IPS-20b (cell line): Measurements from ENCODE around the gene ACAN.

Source experiments
- H3K27ac ChIP-seq: one replicate; pipeline ENCODE4 v1.5.1; 2013; ENCODE audit warnings: low read length
- H3K27me3 ChIP-seq: 2 replicates; pipeline ENCODE4 v1.6.1; 2013; ENCODE audit warnings: mild to moderate bottlenecking, low read length, inconsistent platforms; ENCODE audit not compliant: insufficient read depth
- H3K36me3 ChIP-seq: 2 replicates; pipeline ENCODE4 v1.6.1; 2013; ENCODE audit warnings: low read depth, mild to moderate bottlenecking, inconsistent platforms, low read length, moderate library complexity; ENCODE audit not compliant: insufficient read depth
- H3K4me1 ChIP-seq: 2 replicates; pipeline ENCODE4 v1.6.1; 2013; ENCODE audit warnings: mild to moderate bottlenecking, control low read depth, inconsistent platforms, low read length, moderate library complexity; ENCODE audit not compliant: insufficient read depth
- H3K4me3 ChIP-seq: 2 replicates; pipeline ENCODE4 v1.5.1; 2013; ENCODE audit warnings: mild to moderate bottlenecking, low read length, inconsistent platforms
- H3K9ac ChIP-seq: 2 replicates; pipeline ENCODE4 v1.6.1; 2013; ENCODE audit warnings: low read depth, mild to moderate bottlenecking, inconsistent platforms, low read length, moderate library complexity
- H3K9me3 ChIP-seq: 2 replicates; pipeline ENCODE4 v1.6.1; 2013; ENCODE audit warnings: mild to moderate bottlenecking, low read depth, low read length, inconsistent platforms; ENCODE audit not compliant: insufficient read depth

The ACAN gene

GRCh38 chr15:88844749-88845386 is 41.6 kb downstream of the ACAN start:
- H3K4me1 ChIP-seq = no peaks in the 10 kb centered on the region
- no peaks in the 10 kb centered on the region for H3K27me3 ChIP-seq
- no peaks in the 10 kb centered on the region for H3K9me3 ChIP-seq
- H3K9ac ChIP-seq = no peak overlapping the region
- no peaks in the 10 kb centered on the region for H3K36me3 ChIP-seq
- no peak overlapping the region for H3K4me3 ChIP-seq
- H3K27ac ChIP-seq = no peak overlapping the region

GRCh38 chr15:88845616-88846015 is 42.4 kb downstream of the ACAN start:
- no peaks in the 10 kb centered on the region for H3K36me3 ChIP-seq
- no peaks in the 10 kb centered on the region for H3K4me1 ChIP-seq
- no peak overlapping the region for H3K9ac ChIP-seq
- H3K27me3 ChIP-seq = no peaks in the 10 kb centered on the region
- H3K4me3 ChIP-seq = no peak overlapping the region
- no peaks in the 10 kb centered on the region for H3K9me3 ChIP-seq
- no peak overlapping the region for H3K27ac ChIP-seq

DNA sequence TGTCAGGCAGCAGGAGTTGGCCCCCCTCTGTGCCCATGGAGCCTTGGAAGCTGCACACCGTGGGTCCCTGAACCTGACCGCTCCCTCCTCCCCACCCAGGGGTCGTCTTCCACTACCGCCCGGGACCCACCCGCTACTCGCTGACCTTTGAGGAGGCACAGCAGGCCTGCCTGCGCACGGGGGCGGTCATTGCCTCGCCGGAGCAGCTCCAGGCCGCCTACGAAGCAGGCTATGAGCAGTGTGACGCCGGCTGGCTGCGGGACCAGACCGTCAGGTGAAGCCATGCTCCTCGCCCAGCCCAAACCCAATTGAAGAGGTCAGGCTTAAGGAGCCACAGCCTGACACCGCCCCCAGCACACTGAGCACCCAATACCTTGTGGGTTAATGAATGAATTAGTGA is 43.9 kb downstream of the ACAN start:
- Histone ChIP-seq H3K9ac (no peak overlapping the region), H3K36me3 (no peaks in the 10 kb centered on the region), H3K4me1 (no peaks in the 10 kb centered on the region), H3K9me3 (no peaks in the 10 kb centered on the region), H3K27me3 (no peaks in the 10 kb centered on the region), H3K27ac (no peak overlapping the region), H3K4me3 (no peak overlapping the region)

- Histone ChIP-seq H3K4me1 (no peaks in the 10 kb centered on the region), H3K9ac (no peak overlapping the region), H3K27ac (no peak overlapping the region), H3K27me3 (no peaks in the 10 kb centered on the region), H3K36me3 (no peaks in the 10 kb centered on the region), H3K9me3 (no peaks in the 10 kb centered on the region), H3K4me3 (no peak overlapping the region)
Observed at GRCh38 chr15:88848203-88848602, 45.0 kb downstream of the ACAN start.

- Histone ChIP-seq H3K9ac (no peak overlapping the region), H3K27ac (no peak overlapping the region), H3K4me3 (no peak overlapping the region), H3K36me3 (no peaks in the 10 kb centered on the region), H3K4me1 (no peaks in the 10 kb centered on the region), H3K9me3 (peaks cover 8% of the 10 kb centered on the region), H3K27me3 (no peaks in the 10 kb centered on the region)
Observed at GRCh38 chr15:88849376-88850072, 46.3 kb downstream of the ACAN start.

DNA sequence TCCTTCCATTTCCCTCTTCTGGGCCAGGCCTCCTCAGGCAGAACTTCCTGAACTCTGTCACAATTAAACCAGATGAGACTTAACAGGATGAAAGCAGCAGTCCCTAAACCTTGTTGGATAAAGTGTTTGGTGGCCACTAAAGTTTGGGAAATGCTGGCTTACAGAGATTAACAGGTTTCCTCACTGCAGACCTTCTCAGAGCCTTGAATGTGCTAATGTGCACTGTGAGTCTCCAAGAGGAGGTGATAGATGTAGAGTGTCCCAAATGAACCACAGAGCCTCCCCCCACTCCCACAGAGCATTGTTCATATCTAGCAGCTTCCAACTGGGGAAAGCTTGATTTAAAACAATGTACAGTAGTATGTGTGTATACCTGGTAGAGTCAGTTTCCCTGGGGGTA is 49.2 kb downstream of the ACAN start:
- H3K27me3 ChIP-seq = no peaks in the 10 kb centered on the region
- H3K36me3 ChIP-seq = no peaks in the 10 kb centered on the region
- H3K9me3 ChIP-seq = peaks cover 23% of the 10 kb centered on the region
- no peak overlapping the region for H3K27ac ChIP-seq
- H3K4me1 ChIP-seq = no peaks in the 10 kb centered on the region
- H3K4me3 ChIP-seq = no peak overlapping the region
- no peak overlapping the region for H3K9ac ChIP-seq

DNA sequence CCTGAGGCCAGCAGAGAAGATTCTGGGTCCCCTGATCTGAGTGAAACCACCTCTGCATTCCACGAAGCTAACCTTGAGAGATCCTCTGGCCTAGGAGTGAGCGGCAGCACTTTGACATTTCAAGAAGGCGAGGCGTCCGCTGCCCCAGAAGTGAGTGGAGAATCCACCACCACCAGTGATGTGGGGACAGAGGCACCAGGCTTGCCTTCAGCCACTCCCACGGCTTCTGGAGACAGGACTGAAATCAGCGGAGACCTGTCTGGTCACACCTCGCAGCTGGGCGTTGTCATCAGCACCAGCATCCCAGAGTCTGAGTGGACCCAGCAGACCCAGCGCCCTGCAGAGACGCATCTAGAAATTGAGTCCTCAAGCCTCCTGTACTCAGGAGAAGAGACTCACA is 55.7 kb downstream of the ACAN start:
- Histone ChIP-seq H3K9me3 (peaks cover 22% of the 10 kb centered on the region), H3K27me3 (no peaks in the 10 kb centered on the region), H3K4me1 (no peaks in the 10 kb centered on the region), H3K4me3 (no peak overlapping the region), H3K9ac (no peak overlapping the region), H3K36me3 (no peaks in the 10 kb centered on the region), H3K27ac (no peak overlapping the region)

DNA sequence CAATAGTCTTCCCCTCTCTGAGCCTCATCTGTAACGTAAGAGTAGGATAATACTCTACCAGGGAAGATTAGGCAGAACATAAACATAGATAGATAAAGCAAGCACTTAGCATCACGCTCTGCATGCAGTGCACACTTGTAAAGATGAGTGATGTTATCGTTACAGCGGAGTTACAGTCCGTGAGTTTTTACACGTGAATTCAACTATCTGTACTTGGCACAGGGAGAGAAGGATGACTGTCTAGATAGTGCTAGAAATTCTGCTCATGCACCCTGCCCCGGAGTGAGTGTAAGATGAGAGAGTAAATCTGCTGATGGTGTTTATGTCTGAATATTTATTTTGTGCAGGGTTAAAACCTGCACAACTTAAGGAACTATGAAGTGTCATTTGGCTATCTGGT is 56.3 kb downstream of the ACAN start:
- H3K27me3 ChIP-seq = no peaks in the 10 kb centered on the region
- H3K27ac ChIP-seq = no peak overlapping the region
- H3K9ac ChIP-seq = no peak overlapping the region
- H3K36me3 ChIP-seq = no peaks in the 10 kb centered on the region
- peaks cover 16% of the 10 kb centered on the region for H3K9me3 ChIP-seq
- H3K4me3 ChIP-seq = no peak overlapping the region
- no peaks in the 10 kb centered on the region for H3K4me1 ChIP-seq

DNA sequence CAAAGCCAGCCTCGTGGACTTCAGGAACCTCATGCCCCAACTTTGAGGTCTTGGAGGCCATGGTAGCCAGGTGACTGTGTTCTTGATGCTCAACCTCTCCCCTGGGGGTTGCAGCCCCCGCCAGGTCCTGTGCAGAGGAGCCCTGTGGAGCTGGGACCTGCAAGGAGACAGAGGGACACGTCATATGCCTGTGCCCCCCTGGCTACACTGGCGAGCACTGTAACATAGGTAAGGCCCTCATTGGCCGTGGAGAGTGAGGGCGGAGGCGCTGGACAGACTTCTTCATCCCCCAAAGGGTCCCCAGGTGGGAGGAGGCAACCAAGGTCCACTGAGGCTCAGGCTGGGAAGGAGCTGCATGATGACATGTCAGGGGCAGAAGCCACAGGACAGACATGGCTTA is 57.0 kb downstream of the ACAN start:
- Histone ChIP-seq H3K27ac (no peak overlapping the region), H3K27me3 (no peaks in the 10 kb centered on the region)

GRCh38 chr15:88863412-88863811 is 60.2 kb downstream of the ACAN start:
- H3K27me3 ChIP-seq = no peaks in the 10 kb centered on the region; the same call in 1 of the 2 replicates
- H3K9me3 ChIP-seq = no peaks in the 10 kb centered on the region
- no peak overlapping the region for H3K27ac ChIP-seq
- H3K9ac ChIP-seq = no peak overlapping the region
- no peaks in the 10 kb centered on the region for H3K4me1 ChIP-seq
- no peaks in the 10 kb centered on the region for H3K36me3 ChIP-seq
- H3K4me3 ChIP-seq = no peak overlapping the region

More for the DNA sequence above, 57.0 kb downstream of the ACAN start:
- Histone ChIP-seq H3K9ac (no peak overlapping the region), H3K4me3 (no peak overlapping the region), H3K4me1 (no peaks in the 10 kb centered on the region), H3K36me3 (no peaks in the 10 kb centered on the region), H3K9me3 (peaks cover 9% of the 10 kb centered on the region; the same call in 1 of the 2 replicates)

GRCh38 chr15:88864861-88865497 is 61.7 kb downstream of the ACAN start:
- H3K9ac ChIP-seq = no peak overlapping the region
- H3K27me3 ChIP-seq = no peaks in the 10 kb centered on the region; the same call in 1 of the 2 replicates
- no peaks in the 10 kb centered on the region for H3K9me3 ChIP-seq
- no peak overlapping the region for H3K4me3 ChIP-seq
- H3K36me3 ChIP-seq = no peaks in the 10 kb centered on the region
- no peak overlapping the region for H3K27ac ChIP-seq
- H3K4me1 ChIP-seq = no peaks in the 10 kb centered on the region
